ENCODE measurements around the gene DNAJC12.

DNA sequence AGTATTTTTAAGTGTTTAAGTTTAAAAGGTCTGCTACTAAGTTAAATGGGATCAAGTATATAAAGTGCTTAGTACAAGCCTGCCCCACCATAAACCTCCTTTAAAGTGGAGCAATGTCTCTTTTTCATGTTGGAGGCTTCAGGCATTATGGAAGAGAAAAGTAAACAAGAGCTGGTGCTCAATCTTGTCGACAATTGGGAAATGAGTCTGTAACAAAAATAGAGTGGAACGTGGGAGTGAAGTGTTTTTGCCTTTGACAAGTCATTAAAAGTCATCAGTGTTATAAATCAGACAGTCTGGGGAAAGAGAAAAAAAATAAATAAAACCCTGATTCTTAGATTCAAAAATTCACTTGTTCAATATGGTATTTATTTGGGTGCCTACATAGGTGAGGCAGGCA lies 44.7 kb downstream of the DNAJC12 start:
- TF ChIP-seq, protein P1, sequence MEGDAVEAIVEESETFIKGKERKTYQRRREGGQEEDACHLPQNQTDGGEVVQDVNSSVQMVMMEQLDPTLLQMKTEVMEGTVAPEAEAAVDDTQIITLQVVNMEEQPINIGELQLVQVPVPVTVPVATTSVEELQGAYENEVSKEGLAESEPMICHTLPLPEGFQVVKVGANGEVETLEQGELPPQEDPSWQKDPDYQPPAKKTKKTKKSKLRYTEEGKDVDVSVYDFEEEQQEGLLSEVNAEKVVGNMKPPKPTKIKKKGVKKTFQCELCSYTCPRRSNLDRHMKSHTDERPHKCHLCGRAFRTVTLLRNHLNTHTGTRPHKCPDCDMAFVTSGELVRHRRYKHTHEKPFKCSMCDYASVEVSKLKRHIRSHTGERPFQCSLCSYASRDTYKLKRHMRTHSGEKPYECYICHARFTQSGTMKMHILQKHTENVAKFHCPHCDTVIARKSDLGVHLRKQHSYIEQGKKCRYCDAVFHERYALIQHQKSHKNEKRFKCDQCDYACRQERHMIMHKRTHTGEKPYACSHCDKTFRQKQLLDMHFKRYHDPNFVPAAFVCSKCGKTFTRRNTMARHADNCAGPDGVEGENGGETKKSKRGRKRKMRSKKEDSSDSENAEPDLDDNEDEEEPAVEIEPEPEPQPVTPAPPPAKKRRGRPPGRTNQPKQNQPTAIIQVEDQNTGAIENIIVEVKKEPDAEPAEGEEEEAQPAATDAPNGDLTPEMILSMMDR (IDR thresholded peaks at IDR 0.05; ENCODE audit: low read depth, low read length) = no peak
- no peak for TF ChIP-seq EZH2phosphoT487 (IDR thresholded peaks at IDR 0.05; ENCODE audit: low read depth)
